ENCODE results near the gene RNF135.

DNA sequence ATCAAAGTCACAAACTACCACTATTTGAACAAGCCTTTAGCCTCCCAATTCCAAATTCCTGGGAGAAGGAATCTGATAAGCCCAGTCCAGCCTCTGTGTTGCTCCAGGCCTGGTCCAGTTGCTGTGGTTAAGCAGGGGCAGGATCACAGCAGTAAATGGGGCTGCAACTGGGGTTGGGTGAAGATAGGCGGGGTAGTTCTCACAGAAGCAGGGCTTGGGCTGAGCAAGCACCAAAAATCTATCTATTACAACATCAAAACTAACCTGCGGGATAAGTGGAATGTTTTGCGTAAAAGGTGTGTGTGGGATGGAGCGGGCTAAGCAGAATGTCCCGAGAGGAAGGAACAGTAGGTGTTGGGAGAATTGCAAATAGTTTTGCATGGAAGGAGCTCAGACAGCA, 23.0 kb upstream of the RNF135 start:
- TF ChIP-seq, protein P1, sequence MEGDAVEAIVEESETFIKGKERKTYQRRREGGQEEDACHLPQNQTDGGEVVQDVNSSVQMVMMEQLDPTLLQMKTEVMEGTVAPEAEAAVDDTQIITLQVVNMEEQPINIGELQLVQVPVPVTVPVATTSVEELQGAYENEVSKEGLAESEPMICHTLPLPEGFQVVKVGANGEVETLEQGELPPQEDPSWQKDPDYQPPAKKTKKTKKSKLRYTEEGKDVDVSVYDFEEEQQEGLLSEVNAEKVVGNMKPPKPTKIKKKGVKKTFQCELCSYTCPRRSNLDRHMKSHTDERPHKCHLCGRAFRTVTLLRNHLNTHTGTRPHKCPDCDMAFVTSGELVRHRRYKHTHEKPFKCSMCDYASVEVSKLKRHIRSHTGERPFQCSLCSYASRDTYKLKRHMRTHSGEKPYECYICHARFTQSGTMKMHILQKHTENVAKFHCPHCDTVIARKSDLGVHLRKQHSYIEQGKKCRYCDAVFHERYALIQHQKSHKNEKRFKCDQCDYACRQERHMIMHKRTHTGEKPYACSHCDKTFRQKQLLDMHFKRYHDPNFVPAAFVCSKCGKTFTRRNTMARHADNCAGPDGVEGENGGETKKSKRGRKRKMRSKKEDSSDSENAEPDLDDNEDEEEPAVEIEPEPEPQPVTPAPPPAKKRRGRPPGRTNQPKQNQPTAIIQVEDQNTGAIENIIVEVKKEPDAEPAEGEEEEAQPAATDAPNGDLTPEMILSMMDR (IDR thresholded peaks at IDR 0.05 in 2 of 3, conservative IDR thresholded peaks at IDR 0.05 in 1 of 3; ENCODE audit: borderline replicate concordance in 1 of 3, insufficient read depth in 1 of 3, low read depth in 2 of 3, low read length in 2 of 3), result no peak
- TF ChIP-seq POLR2AphosphoS5 (IDR thresholded peaks at IDR 0.05; ENCODE audit: low read depth, low read length), result no peak
- no peak for TF ChIP-seq EZH2 (IDR thresholded peaks at IDR 0.05)
- no peak for TF ChIP-seq POLR2A (IDR thresholded peaks at IDR 0.05; ENCODE audit: borderline replicate concordance, extremely low read depth, insufficient read depth, insufficient read length)
- TF ChIP-seq JUND (IDR thresholded peaks at IDR 0.05), result no peak
- no peak for TF ChIP-seq RAD21 (IDR thresholded peaks at IDR 0.05; ENCODE audit: low read depth)
- no peak for TF ChIP-seq EZH2phosphoT487 (IDR thresholded peaks at IDR 0.05; ENCODE audit: borderline replicate concordance)
- TF ChIP-seq, protein P2, sequence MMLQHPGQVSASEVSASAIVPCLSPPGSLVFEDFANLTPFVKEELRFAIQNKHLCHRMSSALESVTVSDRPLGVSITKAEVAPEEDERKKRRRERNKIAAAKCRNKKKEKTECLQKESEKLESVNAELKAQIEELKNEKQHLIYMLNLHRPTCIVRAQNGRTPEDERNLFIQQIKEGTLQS (IDR thresholded peaks at IDR 0.05), result no peak
- TF ChIP-seq, protein P3, sequence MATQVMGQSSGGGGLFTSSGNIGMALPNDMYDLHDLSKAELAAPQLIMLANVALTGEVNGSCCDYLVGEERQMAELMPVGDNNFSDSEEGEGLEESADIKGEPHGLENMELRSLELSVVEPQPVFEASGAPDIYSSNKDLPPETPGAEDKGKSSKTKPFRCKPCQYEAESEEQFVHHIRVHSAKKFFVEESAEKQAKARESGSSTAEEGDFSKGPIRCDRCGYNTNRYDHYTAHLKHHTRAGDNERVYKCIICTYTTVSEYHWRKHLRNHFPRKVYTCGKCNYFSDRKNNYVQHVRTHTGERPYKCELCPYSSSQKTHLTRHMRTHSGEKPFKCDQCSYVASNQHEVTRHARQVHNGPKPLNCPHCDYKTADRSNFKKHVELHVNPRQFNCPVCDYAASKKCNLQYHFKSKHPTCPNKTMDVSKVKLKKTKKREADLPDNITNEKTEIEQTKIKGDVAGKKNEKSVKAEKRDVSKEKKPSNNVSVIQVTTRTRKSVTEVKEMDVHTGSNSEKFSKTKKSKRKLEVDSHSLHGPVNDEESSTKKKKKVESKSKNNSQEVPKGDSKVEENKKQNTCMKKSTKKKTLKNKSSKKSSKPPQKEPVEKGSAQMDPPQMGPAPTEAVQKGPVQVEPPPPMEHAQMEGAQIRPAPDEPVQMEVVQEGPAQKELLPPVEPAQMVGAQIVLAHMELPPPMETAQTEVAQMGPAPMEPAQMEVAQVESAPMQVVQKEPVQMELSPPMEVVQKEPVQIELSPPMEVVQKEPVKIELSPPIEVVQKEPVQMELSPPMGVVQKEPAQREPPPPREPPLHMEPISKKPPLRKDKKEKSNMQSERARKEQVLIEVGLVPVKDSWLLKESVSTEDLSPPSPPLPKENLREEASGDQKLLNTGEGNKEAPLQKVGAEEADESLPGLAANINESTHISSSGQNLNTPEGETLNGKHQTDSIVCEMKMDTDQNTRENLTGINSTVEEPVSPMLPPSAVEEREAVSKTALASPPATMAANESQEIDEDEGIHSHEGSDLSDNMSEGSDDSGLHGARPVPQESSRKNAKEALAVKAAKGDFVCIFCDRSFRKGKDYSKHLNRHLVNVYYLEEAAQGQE (IDR thresholded peaks at IDR 0.05; ENCODE audit: low read depth), result no peak

All from HCT116 (cell line).